IMR-90 (cell line): Measurements from ENCODE around the gene NEK6. TPM values are rescaled to one million over a fixed set of nuclear protein-coding genes. Genes with fewer than 3 reads are reported as not detected.

Experiments used
- ATAC-seq: fragments of 200-7000 bp; cut with Tn5 transposase; 2 replicates; pipeline ENCODE4 v1.9.1; 2020; ENCODE audit warnings: low read depth, mild to moderate bottlenecking, moderate library complexity
- BruUV-seq: library from RNA; stranded (reverse); fragments of 400-500 nt; replicated peaks from 2 replicates; lab custom pipeline; 2021; lab: Mats Ljungman, UMichigan
- CTCF ChIA-PET: fragments of 300-600 bp; formaldehyde crosslinking; extraction: SDS; loops from one replicate; lab custom pipeline; 2021; ENCODE audit warnings: antibody characterized with exemption; lab: Yijun Ruan, JAX
- POLR2A ChIA-PET: fragments of 300-600 bp; sonication (Branson Sonifier 250); formaldehyde crosslinking; loops from one replicate; lab custom pipeline; 2022; ENCODE audit warnings: antibody characterized with exemption; ENCODE audit not compliant: unreplicated experiment; lab: Charles Lee
- DNase-seq: peaks from one replicate; pipeline ENCODE4 v3.0.0; 2013
- H2AFZ ChIP-seq: replicated peaks from 2 replicates; pipeline ENCODE3; 2013; ENCODE audit warnings: low read length, mild to moderate bottlenecking; ENCODE audit not compliant: poor library complexity
- H2AK5ac ChIP-seq: 2 replicates; pipeline ENCODE4 v1.6.1; 2013; ENCODE audit warnings: low read depth, low read length, inconsistent platforms
- H2AK9ac ChIP-seq: replicated peaks from 2 replicates; pipeline ENCODE3; 2013; ENCODE audit warnings: mild to moderate bottlenecking, low read depth, low read length, moderate library complexity; ENCODE audit not compliant: poor library complexity
- H2BK120ac ChIP-seq: 2 replicates; pipeline ENCODE4 v1.6.1; 2013; ENCODE audit warnings: low read depth, low read length, inconsistent platforms
- H2BK15ac ChIP-seq: 3 replicates; pipeline ENCODE4 v1.6.1; 2013; ENCODE audit warnings: low read depth, low read length, inconsistent platforms
- H2BK20ac ChIP-seq: 2 replicates; pipeline ENCODE4 v1.6.1; 2013; ENCODE audit warnings: low read depth, mild to moderate bottlenecking, inconsistent platforms, low read length, moderate library complexity
- H2BK5ac ChIP-seq: 2 replicates; pipeline ENCODE4 v1.6.1; 2013; ENCODE audit warnings: mild to moderate bottlenecking, low read depth, low read length, inconsistent platforms; ENCODE audit not compliant: poor library complexity, severe bottlenecking
- H3K14ac ChIP-seq: replicated peaks from 2 replicates; pipeline ENCODE4 v1.6.1; 2013; ENCODE audit warnings: low read depth, low read length, inconsistent platforms
- H3K18ac ChIP-seq: 2 replicates; pipeline ENCODE4 v1.6.1; 2013; ENCODE audit warnings: low read depth, low read length, control low read depth
- H3K23ac ChIP-seq: 2 replicates; pipeline ENCODE4 v1.6.1; 2013; ENCODE audit warnings: low read depth, low read length, inconsistent platforms
- H3K27ac ChIP-seq: 2 replicates; pipeline ENCODE4 v1.5.1; 2013; ENCODE audit warnings: mild to moderate bottlenecking, control low read depth, low read length; ENCODE audit not compliant: insufficient read depth
- H3K27me3 ChIP-seq: 2 replicates; pipeline ENCODE4 v1.6.1; 2013; ENCODE audit warnings: low read length; ENCODE audit not compliant: control insufficient read depth, insufficient read depth
- H3K36me3 ChIP-seq: 2 replicates; pipeline ENCODE4 v1.6.1; 2013; ENCODE audit warnings: low read length, mixed read lengths; ENCODE audit not compliant: control insufficient read depth, insufficient read depth
- H3K4ac ChIP-seq: 2 replicates; pipeline ENCODE4 v1.6.1; 2013; ENCODE audit warnings: low read depth, low read length, inconsistent platforms
- H3K4me1 ChIP-seq: 2 replicates; pipeline ENCODE4 v1.6.1; 2013; ENCODE audit warnings: low read length, mixed read lengths; ENCODE audit not compliant: control insufficient read depth, insufficient read depth
- H3K4me2 ChIP-seq: 2 replicates; pipeline ENCODE4 v1.6.1; 2013; ENCODE audit warnings: low read depth, mild to moderate bottlenecking, control low read depth, low read length, moderate library complexity
- H3K4me3 ChIP-seq: 2 replicates; pipeline ENCODE4 v1.5.1; 2013; ENCODE audit warnings: low read depth, mild to moderate bottlenecking, control low read depth, low read length, moderate library complexity; ENCODE audit not compliant: insufficient read depth
- H3K56ac ChIP-seq: 2 replicates; pipeline ENCODE4 v1.6.1; 2013; ENCODE audit warnings: low read length, inconsistent platforms; ENCODE audit not compliant: insufficient read depth; ENCODE audit errors: extremely low read depth
- H3K79me1 ChIP-seq, 2 experiments: 2 replicates each; pipeline ENCODE4 v1.6.1; 2013; ENCODE audit warnings: low read length in 2 of 2, inconsistent platforms in 1 of 2, low read depth in 1 of 2
- H3K9ac ChIP-seq: 2 replicates; pipeline ENCODE4 v1.6.1; 2013; ENCODE audit warnings: low read depth, low read length, control low read depth
- H3K9me1 ChIP-seq: 2 replicates; pipeline ENCODE4 v1.6.1; 2013; ENCODE audit warnings: low read length, inconsistent platforms; ENCODE audit not compliant: insufficient read depth
- H3K9me3 ChIP-seq: 2 replicates; pipeline ENCODE4 v1.6.1; 2013; ENCODE audit warnings: low read length; ENCODE audit not compliant: control insufficient read depth, insufficient read depth
- H4K20me1 ChIP-seq: 2 replicates; pipeline ENCODE4 v1.6.1; 2013; ENCODE audit warnings: low read length, inconsistent platforms; ENCODE audit not compliant: insufficient read depth
- H4K5ac ChIP-seq: 2 replicates; pipeline ENCODE4 v1.6.1; 2013; ENCODE audit warnings: mild to moderate bottlenecking, low read depth, low read length, control low read depth
- H4K8ac ChIP-seq, 2 experiments: 2 replicates each; pipeline ENCODE4 v1.6.1; 2013; ENCODE audit warnings: low read depth in 2 of 2, low read length in 2 of 2, control low read depth in 1 of 2, inconsistent platforms in 1 of 2
- H4K91ac ChIP-seq: 2 replicates; pipeline ENCODE4 v1.6.1; 2013; ENCODE audit warnings: low read depth, low read length, inconsistent platforms; ENCODE audit not compliant: insufficient read depth
- CEBPB ChIP-seq: IDR thresholded peaks from 2 replicates; pipeline ENCODE4 v1.6.1; 2012; ENCODE audit warnings: low read depth, low read length, improper control_type of control experiment
- CHD1 ChIP-seq: IDR thresholded peaks from 2 replicates; pipeline ENCODE4 v1.6.1; 2012; ENCODE audit warnings: low read depth, low read length, improper control_type of control experiment
- ELK1 ChIP-seq: fragments of 150-350 bp; IDR thresholded peaks from 2 replicates; pipeline ENCODE4 v1.6.1; 2016; ENCODE audit warnings: low read depth, mild to moderate bottlenecking, low read length, moderate library complexity, borderline replicate concordance
- FOS ChIP-seq: fragments of 150-350 bp; IDR thresholded peaks from 2 replicates; pipeline ENCODE4 v1.6.1; 2016; ENCODE audit warnings: low read depth, low read length
- MAZ ChIP-seq: IDR thresholded peaks from 2 replicates; pipeline ENCODE4 v1.6.1; 2012; ENCODE audit warnings: low read depth, mild to moderate bottlenecking, low read length, improper control_type of control experiment, moderate library complexity, borderline replicate concordance
- MXI1 ChIP-seq: IDR thresholded peaks from 2 replicates; pipeline ENCODE4 v1.6.1; 2012; ENCODE audit warnings: low read depth, mild to moderate bottlenecking, low read length, moderate library complexity, borderline replicate concordance
- NFE2L2 ChIP-seq: fragments of 150-350 bp; IDR thresholded peaks from 2 replicates; pipeline ENCODE4 v1.6.1; 2016; ENCODE audit warnings: low read depth, mild to moderate bottlenecking, low read length
- RFX5 ChIP-seq: IDR thresholded peaks from 2 replicates; pipeline ENCODE4 v1.8.0; 2012; ENCODE audit warnings: low read depth, mild to moderate bottlenecking, low read length, moderate library complexity
- SMC3 ChIP-seq: fragments of 150-350 bp; IDR thresholded peaks from 2 replicates; pipeline ENCODE4 v1.6.1; 2016; ENCODE audit warnings: low read depth, mild to moderate bottlenecking, antibody characterized with exemption, low read length, moderate library complexity
- USF2 ChIP-seq: fragments of 150-350 bp; IDR thresholded peaks from 2 replicates; pipeline ENCODE4 v1.6.1; 2017; ENCODE audit warnings: mild to moderate bottlenecking, antibody characterized with exemption, low read length, low read depth
- WGBS, 2 experiments: methylation state at CpG; one replicate each; pipeline versions ENCODE4 v1.1.5 to v1.1.7; 2013; ENCODE audit warnings: missing lambda C conversion rate in 2 of 2; ENCODE audit not compliant: insufficient read length in 1 of 2; ENCODE audit errors: extremely low coverage in 2 of 2; 5-methylcytosine and 5-hydroxymethylcytosine counted together
- dilution Hi-C: fragments of 300-500 bp; cut with HindIII; formaldehyde crosslinking; loops from one replicate; pipeline ENCODE4 v1.14.3; 2018; ENCODE audit warnings: low sequenced_read_pairs; ENCODE audit not compliant: unreplicated experiment
- in situ Hi-C: fragments of 300-500 bp; cut with MboI; formaldehyde crosslinking; loops from 3 replicates; pipeline ENCODE4 v1.14.3; 2019; ENCODE audit warnings: low sequenced_read_pairs, inconsistent platforms, mixed read lengths
- intact Hi-C: fragments of 100-400 bp; cut with micrococcal nuclease; formaldehyde crosslinking; loops from 2 replicates; pipeline ENCODE4 v1.10.0; 2022
- polyA plus RNA-seq, 3 experiments: library from polyadenylated mRNA; depleted of rRNA; stranded (reverse); fragments of >200 nt; gene quantifications; 2 replicates each; pipeline ENCODE4 v1.2.3, GENCODE V29; 2012; ENCODE audit warnings: low replicate concordance in 1 of 3
- total RNA-seq: library from RNA; depleted of rRNA; stranded (reverse); fragments of >200 nt; gene quantifications from 2 replicates; pipeline ENCODE4 v1.2.3, GENCODE V29; 2012

NEK6 gene
- total and polyA plus RNA-seq, 2 of the 4 experiments (the other 2 are of a cell fraction), result 79.9 to 112 TPM

- no peak overlapping the region for H3K14ac ChIP-seq
- dilution Hi-C loops, result no loop called here
- H4K8ac ChIP-seq, result no peak overlapping the region
- no peak overlapping the region for H3K18ac ChIP-seq
- H4K91ac ChIP-seq, result no peak overlapping the region
- H3K9me3 ChIP-seq, result no peaks in the 10 kb centered on the region
- ChIA-PET CTCF (no interaction called here), POLR2A (no interaction called here)
- H3K36me3 ChIP-seq, result no peaks in the 10 kb centered on the region
- TF ChIP-seq RFX5 (no peak), MXI1 (no peak), USF2 (no peak), MAZ (no peak), NFE2L2 (no peak), ELK1 (no peak), CHD1 (no peak), CEBPB (no peak), FOS (no peak), SMC3 (no peak)
- H2BK120ac ChIP-seq, result no peak overlapping the region
- WGBS, 2 experiments, result no CpG with 5 or more reads among the region's 6 CpGs
- no peak overlapping the region for H3K23ac ChIP-seq
- peaks cover 11% of the 10 kb centered on the region for H3K9me1 ChIP-seq
- BruUV-seq, result no TSS peak
- H4K20me1 ChIP-seq, result no peaks in the 10 kb centered on the region
- H2AK9ac ChIP-seq, result no peak overlapping the region
- no peak overlapping the region for H2AK5ac ChIP-seq
- peaks cover 3% of the 10 kb centered on the region for H3K27me3 ChIP-seq
- peak; percentile 64 for ATAC-seq
- no peak overlapping the region for H2BK20ac ChIP-seq
- H3K4me1 ChIP-seq, result peaks cover 14% of the 10 kb centered on the region
- no peak overlapping the region for H4K5ac ChIP-seq
- in situ Hi-C loops, result no loop called here
- peak; percentile 52 for DNase-seq
- no peak overlapping the region for H3K9ac ChIP-seq
- H3K4ac ChIP-seq, result no peak overlapping the region
- H3K56ac ChIP-seq, result no peak overlapping the region
- H2BK15ac ChIP-seq, result no peak overlapping the region
- intact Hi-C loops, result no loop called here
- no peak overlapping the region for H2BK5ac ChIP-seq
- H3K27ac ChIP-seq, result no peak overlapping the region
- no peak overlapping the region for H3K4me3 ChIP-seq
- H3K79me1 ChIP-seq, result no peaks in the 10 kb centered on the region
- H3K4me2 ChIP-seq, result peak overlapping the region; percentile 41; the same call in 1 of the 2 replicates
- H2AFZ ChIP-seq, result peak overlapping the region; percentile 77
Observed at GRCh38 chr9:124220946-124221451, 36.8 kb upstream of the NEK6 start.
